GM12891 (cell line): Measurements from ENCODE around the gene RASGRF2.

Experiments
- PAX5 ChIP-seq: IDR thresholded peaks from 2 replicates; pipeline ENCODE4 v1.6.1; 2011; ENCODE audit warnings: low read length, moderate library complexity, mild to moderate bottlenecking; ENCODE audit not compliant: insufficient read depth, severe bottlenecking
- POLR2A ChIP-seq: IDR thresholded peaks from 2 replicates; pipeline ENCODE4 v1.6.1; 2011; ENCODE audit warnings: low read depth, low read length, control low read depth
- POLR2AphosphoS5 ChIP-seq: IDR thresholded peaks from 2 replicates; pipeline ENCODE4 v1.6.1; 2011; ENCODE audit warnings: low read depth, low read length, control low read depth
- POU2F2 ChIP-seq: IDR thresholded peaks from 2 replicates; pipeline ENCODE4 v1.6.1; 2011; ENCODE audit warnings: low read depth, mild to moderate bottlenecking, control low read depth, low read length, moderate library complexity
- SPI1 ChIP-seq: IDR thresholded peaks from 2 replicates; pipeline ENCODE4 v1.6.1; 2011; ENCODE audit warnings: low read depth, low read length, control low read depth
- TAF1 ChIP-seq: IDR thresholded peaks from 2 replicates; pipeline ENCODE4 v1.6.1; 2011; ENCODE audit warnings: low read depth, low read length, control low read depth

- TF ChIP-seq POLR2A (no peak), SPI1 (no peak), TAF1 (no peak), POLR2AphosphoS5 (no peak), PAX5 (no peak), POU2F2 (no peak)
These were observed 219.8 kb downstream of the RASGRF2 start for GRCh38 chr5:81179959-81180358.
